Neural cell (in vitro differentiated cells): ENCODE data around the gene ZNF462.

Experiments
- CTCF ChIP-seq: fragments of 450-650 bp; IDR thresholded peaks from 2 replicates; pipeline ENCODE4 v1.5.1; 2014; ENCODE audit warnings: antibody characterized with exemption, mild to moderate bottlenecking, moderate library complexity; ENCODE audit not compliant: poor library complexity, severe bottlenecking
- EP300 ChIP-seq: fragments of 450-650 bp; conservative IDR thresholded peaks from 2 replicates; pipeline ENCODE4 v1.6.1; 2014; ENCODE audit warnings: antibody characterized with exemption, mild to moderate bottlenecking, moderate library complexity; ENCODE audit not compliant: poor library complexity, severe bottlenecking
- EZH2 ChIP-seq: fragments of 200-600, 300-800 bp; shearing (Covaris generic), sonication (generic); IDR thresholded peaks from 2 replicates; pipeline ENCODE4 v1.6.1; 2014; ENCODE audit warnings: antibody characterized with exemption, low read length, borderline replicate concordance, mild to moderate bottlenecking; ENCODE audit not compliant: insufficient read depth, poor library complexity, severe bottlenecking
- MXI1 ChIP-seq: fragments of 450-650 bp; conservative IDR thresholded peaks from 2 replicates; pipeline ENCODE4 v1.6.1; 2014; ENCODE audit warnings: antibody characterized with exemption, mild to moderate bottlenecking; ENCODE audit not compliant: poor library complexity, severe bottlenecking
- POLR2AphosphoS5 ChIP-seq: IDR thresholded peaks from 2 replicates; pipeline ENCODE4 v1.6.1; 2012
- RAD21 ChIP-seq: fragments of 450-650 bp; conservative IDR thresholded peaks from 2 replicates; pipeline ENCODE4 v1.6.1; 2014; ENCODE audit warnings: antibody characterized with exemption, mild to moderate bottlenecking, moderate library complexity
- TAF1 ChIP-seq: IDR thresholded peaks from 2 replicates; pipeline ENCODE4 v1.6.1; 2012; ENCODE audit warnings: low read depth

- TF ChIP-seq CTCF (no peak), POLR2AphosphoS5 (no peak), MXI1 (no peak), EZH2 (no peak), EP300 (no peak), TAF1 (no peak), RAD21 (no peak)
Measured at GRCh38 chr9:106883626-106884190, 20.7 kb downstream of the ZNF462 start.
